Cardiac muscle cell (in vitro differentiated cells and primary cell): ENCODE results near the gene PILRB. TPM values are rescaled to one million over a fixed set of nuclear protein-coding genes. Genes with fewer than 3 reads are reported as not detected.
"Not testable (repeated sequence)": the region's sequence is repeated elsewhere in the genome, so short reads cannot be mapped to it uniquely, and the experiment has no call there.

Source experiments
- DNase-seq, 2 donors: peaks; one replicate each; pipeline versions ENCODE4 v3.0.0 to v3.0.0-alpha.2; 2010 to 2017; ENCODE audit warnings: low read depth in 1 of 2, low spot score in 1 of 2
- H3K27ac ChIP-seq: fragments of 200-600 bp; sonication (generic); 2 replicates; pipeline ENCODE4 v1.5.1; 2016
- H3K27me3 ChIP-seq: fragments of 200-600 bp; sonication (generic); 2 replicates; pipeline ENCODE4 v1.6.0; 2016; ENCODE audit warnings: control low read depth
- H3K36me3 ChIP-seq: fragments of 200-600 bp; sonication (generic); 2 replicates; pipeline ENCODE4 v1.5.1; 2016; ENCODE audit warnings: control low read depth
- H3K4me1 ChIP-seq: fragments of 200-600 bp; sonication (generic); 2 replicates; pipeline ENCODE4 v1.8.1; 2017; ENCODE audit warnings: low read depth, mild to moderate bottlenecking, mixed run types
- H3K4me3 ChIP-seq: fragments of 200-600 bp; sonication (generic); 2 replicates; pipeline ENCODE4 v1.5.1; 2016; ENCODE audit warnings: mild to moderate bottlenecking
- H3K9me3 ChIP-seq: fragments of 200-600 bp; sonication (generic); 2 replicates; pipeline ENCODE4 v1.5.1; 2017; ENCODE audit warnings: low read depth, mild to moderate bottlenecking, control low read depth
- CTCF ChIP-seq: IDR thresholded peaks from 2 replicates; pipeline ENCODE4 v1.5.1; 2012; ENCODE audit warnings: low read depth, mild to moderate bottlenecking, low read length
- polyA plus RNA-seq: library from polyadenylated mRNA; unstranded; fragments of >200 nt; fragmentation: Nextera tagmentation; extraction: Ambion mirVana; gene quantifications from 2 replicates; pipeline ENCODE4 v1.2.1, GENCODE V29; 2016
- total RNA-seq: library from RNA; depleted of rRNA; stranded (reverse); fragments of >200 nt; gene quantifications from 2 replicates; pipeline ENCODE4 v1.2.3, GENCODE V29; 2016

The PILRB gene
- total and polyA plus RNA-seq, 2 experiments from 2014 or later: 28.5 to 31.0 TPM

- H3K4me1 ChIP-seq: peaks cover 4% of the 10 kb centered on the region
- no peak for TF ChIP-seq CTCF
- peaks cover 30% of the 10 kb centered on the region for H3K36me3 ChIP-seq
- H3K4me3 ChIP-seq: no peak overlapping the region
- no peaks in the 10 kb centered on the region for H3K9me3 ChIP-seq
- H3K27ac ChIP-seq: no peak overlapping the region
- DNase-seq: no peak
- no peaks in the 10 kb centered on the region for H3K27me3 ChIP-seq
Observed at GRCh38 chr7:100342765-100343164, 15.2 kb upstream of the PILRB start.

GRCh38 chr7:100344124-100344559 lies 13.8 kb upstream of the PILRB start:
- H3K36me3 ChIP-seq: peaks cover 33% of the 10 kb centered on the region
- not testable (repeated sequence) for H3K4me3 ChIP-seq, H3K9me3 ChIP-seq, DNase-seq, H3K27me3 ChIP-seq, H3K4me1 ChIP-seq
- peak overlapping the region; percentile 47 for H3K27ac ChIP-seq

GRCh38 chr7:100344560-100345287 lies 13.2 kb upstream of the PILRB start:
- peak; percentile 38 to 80 for DNase-seq
- not testable (repeated sequence) for H3K4me1 ChIP-seq, H3K9me3 ChIP-seq, H3K27me3 ChIP-seq, H3K4me3 ChIP-seq
- H3K27ac ChIP-seq: peak overlapping the region; percentile 69
- peaks cover 37% of the 10 kb centered on the region for H3K36me3 ChIP-seq
- TF ChIP-seq CTCF: peak; percentile 54

DNA sequence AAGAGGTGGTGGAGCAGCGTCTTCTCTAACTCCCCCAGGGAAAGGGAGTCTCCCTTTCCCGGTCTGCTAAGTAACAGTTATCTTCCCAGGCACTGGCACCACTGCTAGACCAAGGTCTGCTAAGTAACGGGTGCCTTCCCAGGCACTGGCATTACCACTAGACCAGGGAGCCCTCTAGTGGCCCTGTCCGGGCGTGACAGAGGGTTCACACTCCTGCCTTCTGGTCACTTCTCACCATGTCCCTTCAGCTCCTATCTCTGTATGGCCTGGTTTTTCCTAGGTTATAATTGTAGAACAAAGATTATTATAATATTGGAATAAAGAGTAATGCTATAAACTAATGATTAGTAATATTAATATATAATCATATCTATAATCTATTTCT lies 12.6 kb upstream of the PILRB start:
- H3K4me3 ChIP-seq, H3K9me3 ChIP-seq, H3K27me3 ChIP-seq, H3K4me1 ChIP-seq, H3K27ac ChIP-seq: not testable (repeated sequence)
- peaks cover 41% of the 10 kb centered on the region for H3K36me3 ChIP-seq
- DNase-seq: peak; percentile 57 to 67
- TF ChIP-seq CTCF: peak; percentile 38

- no peak for TF ChIP-seq CTCF
- H3K4me3 ChIP-seq: no peak overlapping the region
- no peak overlapping the region for H3K27ac ChIP-seq
- no peaks in the 10 kb centered on the region for H3K9me3 ChIP-seq
- peaks cover 4% of the 10 kb centered on the region for H3K4me1 ChIP-seq
- peaks cover 44% of the 10 kb centered on the region for H3K36me3 ChIP-seq
- no peak for DNase-seq
- H3K27me3 ChIP-seq: no peaks in the 10 kb centered on the region
Observed at GRCh38 chr7:100346921-100347320, 11.0 kb upstream of the PILRB start.

- Histone ChIP-seq H3K4me1 (peaks cover 4% of the 10 kb centered on the region), H3K4me3 (no peak overlapping the region), H3K27me3 (no peaks in the 10 kb centered on the region), H3K9me3 (no peaks in the 10 kb centered on the region), H3K36me3 (peaks cover 47% of the 10 kb centered on the region), H3K27ac (no peak overlapping the region)
- DNase-seq: no peak
- no peak for TF ChIP-seq CTCF
Observed at GRCh38 chr7:100348805-100349204, 9.1 kb upstream of the PILRB start.
